ENCODE data around the gene EFNA5.

The EFNA5 gene

GRCh38 chr5:107670932-107671741 is at the start of gene EFNA5:
TSS of gene EFNA5 (minus strand) at chr5:107670937.
- FAIRE-seq (peak; percentile 86), DNase-seq (ENCODE audit: insufficient read length, low spot score) (peak; percentile 13)

- DNase-seq (ENCODE audit: insufficient read length, low spot score) (no peak), FAIRE-seq (no peak)
These were observed 48.4 kb upstream of the EFNA5 start for GRCh38 chr5:107719034-107719606.

- FAIRE-seq (no peak), DNase-seq (ENCODE audit: insufficient read length, low spot score) (no peak)
These were observed 47.1 kb upstream of the EFNA5 start for GRCh38 chr5:107717816-107718215.

- FAIRE-seq, result no peak
- no peak for DNase-seq (ENCODE audit: insufficient read length, low spot score)
These were observed 42.5 kb upstream of the EFNA5 start for GRCh38 chr5:107713228-107713627.

GRCh38 chr5:107712359-107712870 is 41.7 kb upstream of the EFNA5 start:
- no peak for DNase-seq (ENCODE audit: insufficient read length, low spot score)
- FAIRE-seq, result no peak

- FAIRE-seq (no peak), DNase-seq (ENCODE audit: insufficient read length, low spot score) (no peak)
These were observed 34.8 kb upstream of the EFNA5 start for GRCh38 chr5:107705402-107706014.

GRCh38 chr5:107704681-107705401 is 34.1 kb upstream of the EFNA5 start:
- FAIRE-seq (no peak), DNase-seq (ENCODE audit: insufficient read length, low spot score) (no peak)

- no peak for FAIRE-seq
- DNase-seq (ENCODE audit: insufficient read length, low spot score), result no peak
These were observed 29.7 kb upstream of the EFNA5 start for GRCh38 chr5:107700481-107700880.

- FAIRE-seq (no peak), DNase-seq (ENCODE audit: insufficient read length, low spot score) (no peak)
These were observed 28.7 kb upstream of the EFNA5 start for GRCh38 chr5:107699425-107699824.

GRCh38 chr5:107698286-107698685 is 27.5 kb upstream of the EFNA5 start:
- DNase-seq (ENCODE audit: insufficient read length, low spot score), result no peak
- FAIRE-seq, result no peak

- DNase-seq (ENCODE audit: insufficient read length, low spot score) (no peak), FAIRE-seq (no peak)
These were observed 25.8 kb upstream of the EFNA5 start for GRCh38 chr5:107696498-107696897.

GRCh38 chr5:107696080-107696479 is 25.3 kb upstream of the EFNA5 start:
- FAIRE-seq (no peak), DNase-seq (ENCODE audit: insufficient read length, low spot score) (no peak)

GRCh38 chr5:107687937-107688336 is 17.2 kb upstream of the EFNA5 start:
- DNase-seq (ENCODE audit: insufficient read length, low spot score) (no peak), FAIRE-seq (no peak)

GRCh38 chr5:107687404-107687803 is 16.7 kb upstream of the EFNA5 start:
- no peak for FAIRE-seq
- DNase-seq (ENCODE audit: insufficient read length, low spot score), result no peak

GRCh38 chr5:107682533-107682932 is 11.8 kb upstream of the EFNA5 start:
- no peak for FAIRE-seq

GRCh38 chr5:107680799-107681198 is 10.1 kb upstream of the EFNA5 start:
- DNase-seq (ENCODE audit: insufficient read length, low spot score), result no peak
- no peak for FAIRE-seq

More at GRCh38 chr5:107682533-107682932, 11.8 kb upstream of the EFNA5 start:
- no peak for DNase-seq (ENCODE audit: insufficient read length, low spot score)

- FAIRE-seq, result no peak
These were observed 9.4 kb upstream of the EFNA5 start for GRCh38 chr5:107680099-107680498.

GRCh38 chr5:107676702-107677101 is 6.0 kb upstream of the EFNA5 start:
- FAIRE-seq, result no peak

More at GRCh38 chr5:107680099-107680498, 9.4 kb upstream of the EFNA5 start:
- DNase-seq (ENCODE audit: insufficient read length, low spot score), result no peak

GRCh38 chr5:107675201-107675600 is 4.5 kb upstream of the EFNA5 start:
- DNase-seq (ENCODE audit: insufficient read length, low spot score) (no peak), FAIRE-seq (no peak)

More at GRCh38 chr5:107676702-107677101, 6.0 kb upstream of the EFNA5 start:
- no peak for DNase-seq (ENCODE audit: insufficient read length, low spot score)

- FAIRE-seq (no peak), DNase-seq (ENCODE audit: insufficient read length, low spot score) (no peak)
These were observed 3.9 kb upstream of the EFNA5 start for GRCh38 chr5:107674655-107675054.

All from GM19239 (cell line).